Measurements from ENCODE around the gene CGNL1. TPM values are rescaled to one million over a fixed set of nuclear protein-coding genes. Genes with fewer than 3 reads are reported as not detected.

CGNL1 gene
- total and polyA plus RNA-seq, 10 of the 15 experiments (the other 5 are each of a cell fraction or from before 2014, with no cell fraction given): under 0.01 to 0.27 (median 0.04) TPM; not detected in 3

DNA sequence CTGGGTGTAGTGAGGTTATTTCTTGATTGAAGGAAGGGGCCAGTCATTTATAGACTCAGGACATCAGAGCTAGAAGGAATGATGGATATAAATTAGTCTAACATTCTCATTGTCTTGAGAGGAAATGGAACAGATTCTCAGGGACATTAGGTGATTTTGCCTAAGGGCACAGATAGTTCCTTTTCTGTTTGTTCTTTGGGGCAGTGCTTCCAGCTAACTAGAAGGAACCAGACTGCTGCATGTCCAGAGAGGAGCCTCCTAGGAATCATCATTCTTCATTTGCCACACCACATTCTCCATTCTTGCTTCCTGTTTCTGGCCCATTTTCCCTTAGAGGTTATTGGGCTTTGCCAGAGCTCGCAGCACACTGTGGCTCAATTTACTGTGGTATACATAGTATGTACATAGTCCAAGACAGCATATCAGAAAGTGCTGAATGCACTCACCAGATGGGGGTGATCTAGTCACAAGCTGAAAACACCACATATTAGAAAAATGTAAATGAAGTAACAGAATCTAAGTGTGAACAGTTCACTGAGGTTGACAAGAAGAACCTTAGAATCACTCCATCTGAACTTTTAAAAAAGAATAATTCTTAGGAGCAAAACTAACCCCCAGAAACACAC is 152.7 kb downstream of the CGNL1 start:
- H3K9ac ChIP-seq (ENCODE audit: control insufficient read depth, insufficient read depth, low read length): no peak overlapping the region
- H3K4me2 ChIP-seq (ENCODE audit: control insufficient read depth, insufficient read depth): no peak overlapping the region
- DNase-seq (ENCODE audit: low read depth, low spot score) (no peak), FAIRE-seq (no peak), ATAC-seq (no peak)
- no peaks in the 10 kb centered on the region for H4K20me1 ChIP-seq (ENCODE audit: control insufficient read depth, insufficient read depth)
- WGBS (ENCODE audit: insufficient coverage, insufficient replicate concordance, low lambda C conversion rate, missing lambda C conversion rate): 36% methylated on average over 1 of the region's 1 CpG
- intact Hi-C loops (cut with micrococcal nuclease; ENCODE audit: unreplicated experiment): loop anchor here (10.0 kb wide), 1 partner anchor 384 kb away; no protein-coding TSS in a partner anchor
- H3K9me3 ChIP-seq (replicated peaks; ENCODE audit: control insufficient read depth, insufficient read depth, low read length): no peaks in the 10 kb centered on the region
- SMC1A ChIA-PET (ENCODE audit: uncharacterized antibody, unreplicated experiment): interaction anchor here (0.9 to 4.6 kb wide), 11 partner anchors 8 to 382 kb away, joined by 3 to 83 read pairs (median 6); no protein-coding TSS in a partner anchor
- H3K36me3 ChIP-seq (ENCODE audit: control insufficient read depth in 2 of 2, insufficient read depth in 2 of 2, low read length in 1 of 2): no peaks in the 10 kb centered on the region
- H3K4me3 ChIP-seq: no peak overlapping the region
- H3K27ac ChIP-seq (ENCODE audit: control insufficient read depth, insufficient read depth): no peak overlapping the region
- POLR2A ChIA-PET: no interaction called here
- H3K27me3 ChIP-seq (replicated peaks in 1 of 2; ENCODE audit: control insufficient read depth in 2 of 2, insufficient read depth in 2 of 2, low read length in 1 of 2): no peaks in the 10 kb centered on the region; a peak in 1 of 4 replicates
- H3K79me2 ChIP-seq (ENCODE audit: control insufficient read depth, insufficient read depth, low read length): no peaks in the 10 kb centered on the region
- RAD21 ChIA-PET (ENCODE audit: unreplicated experiment): interaction anchor here (1.1 to 4.6 kb wide), 8 partner anchors 13 to 1032 kb away, joined by 3 to 156 read pairs (median 14); no protein-coding TSS in a partner anchor
- no peak overlapping the region for H2AFZ ChIP-seq (ENCODE audit: control insufficient read depth, low read depth, low read length)
- in situ Hi-C loops (cut with MboI): loop anchor here (5.0 to 25.0 kb wide), 3 partner anchors 187 to 717 kb away; no protein-coding TSS in a partner anchor
- no peaks in the 10 kb centered on the region for H3K4me1 ChIP-seq (ENCODE audit: control insufficient read depth, insufficient read depth, low read length)
- CTCF ChIA-PET: interaction anchor here (0.6 to 6.0 kb wide), 20 partner anchors 8 to 1039 kb away, joined by 3 to 242 read pairs (median 8); partner anchors contain the start of gene TCF12
- BruUV-seq (replicated peaks): no TSS peak
- TF ChIP-seq, protein P1, sequence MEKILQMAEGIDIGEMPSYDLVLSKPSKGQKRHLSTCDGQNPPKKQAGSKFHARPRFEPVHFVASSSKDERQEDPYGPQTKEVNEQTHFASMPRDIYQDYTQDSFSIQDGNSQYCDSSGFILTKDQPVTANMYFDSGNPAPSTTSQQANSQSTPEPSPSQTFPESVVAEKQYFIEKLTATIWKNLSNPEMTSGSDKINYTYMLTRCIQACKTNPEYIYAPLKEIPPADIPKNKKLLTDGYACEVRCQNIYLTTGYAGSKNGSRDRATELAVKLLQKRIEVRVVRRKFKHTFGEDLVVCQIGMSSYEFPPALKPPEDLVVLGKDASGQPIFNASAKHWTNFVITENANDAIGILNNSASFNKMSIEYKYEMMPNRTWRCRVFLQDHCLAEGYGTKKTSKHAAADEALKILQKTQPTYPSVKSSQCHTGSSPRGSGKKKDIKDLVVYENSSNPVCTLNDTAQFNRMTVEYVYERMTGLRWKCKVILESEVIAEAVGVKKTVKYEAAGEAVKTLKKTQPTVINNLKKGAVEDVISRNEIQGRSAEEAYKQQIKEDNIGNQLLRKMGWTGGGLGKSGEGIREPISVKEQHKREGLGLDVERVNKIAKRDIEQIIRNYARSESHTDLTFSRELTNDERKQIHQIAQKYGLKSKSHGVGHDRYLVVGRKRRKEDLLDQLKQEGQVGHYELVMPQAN (conservative IDR thresholded peaks at IDR 0.05): no peak
- TF ChIP-seq PAX8 (IDR thresholded peaks at IDR 0.05) (no peak), EED (IDR thresholded peaks at IDR 0.05; ENCODE audit: low read depth) (no peak), NBN (IDR thresholded peaks at IDR 0.05) (no peak), ZNF217 (IDR thresholded peaks at IDR 0.05) (no peak), FOXM1 (IDR thresholded peaks at IDR 0.05; ENCODE audit: low read depth, low read length) (no peak), CEBPB (IDR thresholded peaks at IDR 0.05; ENCODE audit: borderline replicate concordance in 1 of 2, low read depth in 2 of 2, low read length in 2 of 2) (no peak), RAD51 (IDR thresholded peaks at IDR 0.05) (no peak), SUPT20H (IDR thresholded peaks at IDR 0.05; ENCODE audit: borderline replicate concordance, control insufficient read depth, low read depth, low read length) (no peak), NRF1 (conservative IDR thresholded peaks at IDR 0.05; ENCODE audit: low read depth, low read length) (no peak), RUNX3 (IDR thresholded peaks at IDR 0.05; ENCODE audit: low read length) (no peak), SP1 (IDR thresholded peaks at IDR 0.05; ENCODE audit: low read depth, low read length) (no peak)
- TF ChIP-seq, protein P2, sequence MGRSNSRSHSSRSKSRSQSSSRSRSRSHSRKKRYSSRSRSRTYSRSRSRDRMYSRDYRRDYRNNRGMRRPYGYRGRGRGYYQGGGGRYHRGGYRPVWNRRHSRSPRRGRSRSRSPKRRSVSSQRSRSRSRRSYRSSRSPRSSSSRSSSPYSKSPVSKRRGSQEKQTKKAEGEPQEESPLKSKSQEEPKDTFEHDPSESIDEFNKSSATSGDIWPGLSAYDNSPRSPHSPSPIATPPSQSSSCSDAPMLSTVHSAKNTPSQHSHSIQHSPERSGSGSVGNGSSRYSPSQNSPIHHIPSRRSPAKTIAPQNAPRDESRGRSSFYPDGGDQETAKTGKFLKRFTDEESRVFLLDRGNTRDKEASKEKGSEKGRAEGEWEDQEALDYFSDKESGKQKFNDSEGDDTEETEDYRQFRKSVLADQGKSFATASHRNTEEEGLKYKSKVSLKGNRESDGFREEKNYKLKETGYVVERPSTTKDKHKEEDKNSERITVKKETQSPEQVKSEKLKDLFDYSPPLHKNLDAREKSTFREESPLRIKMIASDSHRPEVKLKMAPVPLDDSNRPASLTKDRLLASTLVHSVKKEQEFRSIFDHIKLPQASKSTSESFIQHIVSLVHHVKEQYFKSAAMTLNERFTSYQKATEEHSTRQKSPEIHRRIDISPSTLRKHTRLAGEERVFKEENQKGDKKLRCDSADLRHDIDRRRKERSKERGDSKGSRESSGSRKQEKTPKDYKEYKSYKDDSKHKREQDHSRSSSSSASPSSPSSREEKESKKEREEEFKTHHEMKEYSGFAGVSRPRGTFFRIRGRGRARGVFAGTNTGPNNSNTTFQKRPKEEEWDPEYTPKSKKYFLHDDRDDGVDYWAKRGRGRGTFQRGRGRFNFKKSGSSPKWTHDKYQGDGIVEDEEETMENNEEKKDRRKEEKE (IDR thresholded peaks at IDR 0.05): no peak
- TF ChIP-seq, protein P3, sequence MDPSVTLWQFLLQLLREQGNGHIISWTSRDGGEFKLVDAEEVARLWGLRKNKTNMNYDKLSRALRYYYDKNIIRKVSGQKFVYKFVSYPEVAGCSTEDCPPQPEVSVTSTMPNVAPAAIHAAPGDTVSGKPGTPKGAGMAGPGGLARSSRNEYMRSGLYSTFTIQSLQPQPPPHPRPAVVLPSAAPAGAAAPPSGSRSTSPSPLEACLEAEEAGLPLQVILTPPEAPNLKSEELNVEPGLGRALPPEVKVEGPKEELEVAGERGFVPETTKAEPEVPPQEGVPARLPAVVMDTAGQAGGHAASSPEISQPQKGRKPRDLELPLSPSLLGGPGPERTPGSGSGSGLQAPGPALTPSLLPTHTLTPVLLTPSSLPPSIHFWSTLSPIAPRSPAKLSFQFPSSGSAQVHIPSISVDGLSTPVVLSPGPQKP (IDR thresholded peaks at IDR 0.05; ENCODE audit: low read depth, low read length): no peak

Measured in GM12878 (cell line).